ENCODE data around the gene PRRC2C.
"Not testable (repeated sequence)": the region's sequence is repeated elsewhere in the genome, so short reads cannot be mapped to it uniquely, and the experiment has no call there.

Gene PRRC2C

GRCh38 chr1:171500803-171501202 is 15.5 kb downstream of the PRRC2C start:
- no peak for DNase-seq

- no peak for DNase-seq
Measured at GRCh38 chr1:171501305-171502024, 16.1 kb downstream of the PRRC2C start.

DNA sequence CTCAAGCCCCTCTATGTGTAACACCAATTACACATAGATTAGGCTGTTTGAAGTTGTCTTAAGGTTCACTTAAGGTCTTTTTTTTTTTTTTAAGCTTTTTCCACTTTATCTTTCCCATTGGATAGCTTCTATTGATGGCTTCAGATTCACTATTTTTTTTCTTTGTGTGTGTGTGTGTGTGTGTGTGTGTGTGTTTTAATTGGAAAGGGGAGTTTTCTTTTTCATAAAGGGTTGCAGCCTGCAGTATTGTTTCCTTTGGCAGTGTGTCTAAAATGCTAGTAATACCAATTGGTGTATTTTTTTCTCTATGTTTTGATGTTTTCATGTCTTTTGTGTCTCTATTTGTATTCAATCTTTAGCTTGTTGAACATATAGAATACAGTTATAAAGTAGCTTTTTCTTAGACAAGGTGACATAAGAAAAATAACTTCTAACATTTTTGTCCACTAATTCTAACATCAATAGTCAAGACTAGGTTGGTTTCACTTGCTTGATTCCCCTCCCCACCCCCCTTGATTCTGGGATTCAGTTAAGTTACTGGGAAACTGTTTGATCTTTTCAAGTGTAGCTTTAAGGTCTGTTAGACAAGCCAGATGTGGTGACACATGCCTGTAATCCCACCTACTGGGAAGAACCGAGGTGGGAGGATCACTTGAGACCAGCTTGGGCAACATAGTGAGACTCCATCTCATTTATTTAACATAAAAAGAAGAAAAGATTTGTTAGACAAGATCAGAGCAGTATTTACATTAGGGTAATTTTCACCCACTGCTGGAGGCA is 21.4 kb downstream of the PRRC2C start:
- no peak for DNase-seq

DNA sequence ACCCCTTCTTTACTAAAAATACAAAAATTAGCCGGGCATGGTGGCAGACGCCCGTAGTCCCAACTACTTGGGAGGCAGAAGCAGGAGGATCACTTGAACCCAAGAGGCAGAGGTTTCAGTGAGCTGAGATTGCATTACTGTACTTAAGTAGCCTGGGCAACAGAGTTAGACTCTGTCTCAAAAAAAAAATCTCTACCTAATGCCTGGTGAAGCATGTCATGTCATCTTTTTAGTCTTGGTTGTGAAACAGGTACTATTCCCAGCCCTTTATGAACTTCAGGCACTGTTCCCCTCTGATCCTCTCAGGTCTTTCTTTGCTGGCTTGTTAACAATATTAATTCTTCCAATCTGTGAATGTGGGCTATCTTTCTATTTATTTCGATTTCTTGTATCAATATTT is 22.1 kb downstream of the PRRC2C start:
- no peak for DNase-seq

DNA sequence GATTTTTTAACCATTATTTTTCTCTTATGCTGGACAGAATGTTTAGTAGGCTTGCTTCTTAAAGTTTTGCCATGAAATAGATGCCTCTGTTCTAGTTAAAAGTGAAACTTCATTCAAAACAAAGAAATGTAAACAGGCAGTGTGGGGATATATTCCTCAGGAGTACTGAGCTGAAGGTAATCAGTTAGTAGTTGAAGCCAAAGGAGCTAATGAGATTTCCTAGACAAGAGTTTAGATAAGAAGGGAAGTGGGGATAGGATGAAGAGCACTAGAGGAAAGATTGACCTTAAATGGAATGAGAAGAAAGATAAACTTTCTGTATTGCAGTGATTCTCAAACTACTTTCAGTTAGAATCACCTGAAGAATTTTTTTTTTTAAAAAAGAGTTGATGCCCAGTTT is 23.9 kb downstream of the PRRC2C start:
- DNase-seq: no peak

GRCh38 chr1:171513743-171514142 is 28.4 kb downstream of the PRRC2C start:
- DNase-seq: no peak

DNA sequence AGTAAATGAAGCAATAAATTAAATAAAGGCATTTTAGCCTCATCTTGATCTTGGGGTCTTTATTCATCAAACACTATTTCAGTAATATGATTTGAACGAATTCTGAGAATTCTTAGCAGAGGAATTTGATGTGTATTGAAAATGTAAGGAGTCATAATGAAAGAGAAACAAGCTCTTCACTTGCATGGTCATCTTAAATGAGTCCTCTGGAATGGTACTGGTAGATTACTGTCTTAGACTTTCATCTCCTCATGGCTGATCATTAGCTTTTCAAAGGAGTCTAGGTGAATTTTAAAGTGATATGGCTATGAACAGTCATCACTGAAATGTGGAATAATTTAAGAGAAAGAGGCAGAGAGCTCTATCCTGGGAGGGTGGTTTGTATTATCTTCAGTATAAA is 30.0 kb downstream of the PRRC2C start:
- no peak for DNase-seq

- DNase-seq: no peak
Measured at GRCh38 chr1:171515741-171516140, 30.4 kb downstream of the PRRC2C start.

GRCh38 chr1:171521567-171521966 is 36.2 kb downstream of the PRRC2C start:
- no peak for DNase-seq

GRCh38 chr1:171530676-171531075 is 45.3 kb downstream of the PRRC2C start:
- no peak for DNase-seq

GRCh38 chr1:171532520-171532919 is 47.2 kb downstream of the PRRC2C start:
- DNase-seq: no peak

- no peak for DNase-seq
Measured at GRCh38 chr1:171545523-171545922, 60.2 kb downstream of the PRRC2C start.

GRCh38 chr1:171550050-171550449 is 64.7 kb downstream of the PRRC2C start:
- DNase-seq: no peak

GRCh38 chr1:171550598-171551100 is 65.3 kb downstream of the PRRC2C start:
- not testable (repeated sequence) for DNase-seq

DNA sequence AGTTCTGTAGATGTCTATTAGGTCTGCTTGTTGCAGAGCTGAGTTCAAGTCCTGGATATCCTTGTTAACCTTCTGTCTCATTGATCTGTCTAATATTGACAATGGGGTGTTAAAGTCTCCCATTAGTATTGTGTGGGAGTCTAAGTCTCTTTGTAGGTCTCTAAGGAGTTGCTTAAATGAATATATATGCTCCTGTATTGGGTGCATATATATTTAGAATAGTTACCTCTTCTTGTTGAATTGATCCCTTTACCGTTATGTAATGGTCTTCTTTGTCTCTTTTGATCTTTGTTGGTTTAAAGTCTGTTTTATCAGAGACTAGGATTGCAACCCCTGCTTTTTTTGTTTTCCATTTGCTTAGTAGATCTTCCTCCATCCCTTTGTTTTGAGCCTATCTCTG is 68.6 kb downstream of the PRRC2C start:
- not testable (repeated sequence) for DNase-seq

GRCh38 chr1:171563675-171564074 is 78.3 kb downstream of the PRRC2C start:
- no peak for DNase-seq

DNA sequence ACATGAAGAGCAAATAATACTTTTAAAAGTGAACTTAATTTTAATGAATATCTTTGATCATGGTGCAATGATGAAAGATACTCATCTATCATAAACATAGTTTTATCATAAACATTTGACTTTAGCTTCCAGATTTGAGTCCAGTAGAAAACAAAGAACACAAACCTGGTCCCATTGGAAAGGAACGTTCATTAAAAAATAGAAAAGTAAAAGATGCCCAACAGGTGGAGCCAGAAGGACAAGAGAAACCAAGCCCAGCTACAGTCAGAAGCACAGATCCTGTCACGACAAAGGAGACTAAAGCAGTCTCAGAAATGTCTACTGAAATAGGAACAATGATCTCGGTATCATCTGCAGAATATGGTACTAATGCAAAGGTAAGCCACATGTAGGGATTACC is 81.1 kb downstream of the PRRC2C start:
- no peak for DNase-seq

DNA sequence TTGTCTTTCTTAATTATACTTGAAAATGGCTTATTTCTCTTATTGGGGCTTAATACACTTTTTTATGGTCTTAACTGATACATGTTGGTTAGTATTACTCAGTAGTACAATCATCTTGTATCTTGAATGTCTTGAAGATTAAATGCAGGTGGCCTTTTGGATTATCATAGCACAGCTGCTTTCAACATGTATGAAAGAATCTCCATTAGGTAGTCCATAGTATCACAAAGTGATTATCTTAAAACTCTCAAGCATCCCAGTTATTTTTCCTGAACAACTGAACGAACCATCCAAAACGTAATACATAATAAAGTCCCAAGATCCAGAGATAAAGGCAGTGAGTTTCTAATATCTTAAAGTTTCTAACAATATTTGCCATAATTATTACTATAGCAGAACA is 85.0 kb downstream of the PRRC2C start:
- no peak for DNase-seq

DNA sequence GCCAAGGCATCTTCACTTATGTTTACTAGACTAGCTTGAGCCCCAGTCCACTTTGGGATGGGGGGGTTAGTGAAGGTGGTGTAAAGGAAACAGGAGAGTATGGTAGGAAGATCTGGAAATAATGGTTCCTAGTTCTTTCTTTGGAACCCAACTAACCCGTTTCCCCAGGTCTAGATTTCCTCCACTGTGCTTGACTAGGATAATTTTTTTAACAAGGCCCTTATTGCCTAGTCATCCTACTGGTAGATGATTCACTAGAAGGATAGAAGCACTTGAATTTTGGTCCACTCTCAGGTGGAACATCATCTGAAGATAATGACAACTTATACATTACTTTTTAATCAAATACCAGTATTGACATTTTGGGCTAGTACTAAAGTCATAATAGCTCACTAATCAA is 90.8 kb downstream of the PRRC2C start:
- DNase-seq: no peak

DNA sequence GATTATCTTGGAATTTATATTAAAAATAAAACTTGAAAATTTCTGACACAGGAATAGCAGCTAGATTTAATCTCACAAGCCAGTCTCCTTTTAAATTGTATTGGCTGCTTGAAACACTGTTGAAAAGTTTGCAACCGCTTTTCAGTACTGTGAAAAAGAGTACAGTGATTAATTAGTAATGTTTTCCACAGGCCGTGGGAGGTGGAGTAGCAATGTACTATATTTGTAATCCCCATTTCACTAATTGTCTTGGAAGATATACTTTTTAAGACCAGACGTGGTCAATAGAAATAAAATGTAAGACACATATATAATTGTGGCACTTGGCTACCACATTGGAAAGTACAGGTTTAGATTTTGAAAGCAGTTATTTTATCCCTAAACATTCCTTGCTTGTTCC is 95.9 kb downstream of the PRRC2C start:
- no peak for DNase-seq

- DNase-seq: no peak
Measured at GRCh38 chr1:171581766-171582165, 96.4 kb downstream of the PRRC2C start.

GRCh38 chr1:171582589-171582988 is 97.3 kb downstream of the PRRC2C start:
- no peak for DNase-seq

GRCh38 chr1:171583591-171584201 is 98.4 kb downstream of the PRRC2C start:
- DNase-seq: no peak

- no peak for DNase-seq
Measured at GRCh38 chr1:171585715-171586114, 100.4 kb downstream of the PRRC2C start.
